GM18508 (cell line): ENCODE measurements around the gene MECP2.

Experiments
- ATAC-seq: cut with Tn5 transposase; IDR thresholded peaks from one replicate; pipeline ENCODE4 v1.9.1; 2021; ENCODE audit warnings: moderate number of reproducible peaks; ENCODE audit not compliant: insufficient read depth, unreplicated experiment

The MECP2 gene

GRCh38 chrX:154064637-154065435 is 32.7 kb downstream of the MECP2 start:
- no peak for ATAC-seq

GRCh38 chrX:154063234-154063633 is 34.3 kb downstream of the MECP2 start:
- ATAC-seq: no peak

GRCh38 chrX:154061801-154062200 is 35.7 kb downstream of the MECP2 start:
- no peak for ATAC-seq

GRCh38 chrX:154059729-154060245 is 37.7 kb downstream of the MECP2 start:
- no peak for ATAC-seq

- ATAC-seq: no peak
Measured at GRCh38 chrX:154059231-154059630, 38.3 kb downstream of the MECP2 start.

- ATAC-seq: no peak
Measured at GRCh38 chrX:154058214-154058997, 39.1 kb downstream of the MECP2 start.

- ATAC-seq: no peak
Measured at GRCh38 chrX:154057791-154058190, 39.7 kb downstream of the MECP2 start.

GRCh38 chrX:154056770-154057241 is 40.7 kb downstream of the MECP2 start:
- ATAC-seq: no peak

GRCh38 chrX:154051201-154051810 is 46.2 kb downstream of the MECP2 start:
- ATAC-seq: no peak

- ATAC-seq: no peak
Measured at GRCh38 chrX:154050113-154050495, 47.4 kb downstream of the MECP2 start.

GRCh38 chrX:154049209-154050112 is 48.1 kb downstream of the MECP2 start:
- ATAC-seq: no peak

GRCh38 chrX:154048398-154048797 is 49.1 kb downstream of the MECP2 start:
- no peak for ATAC-seq

- no peak for ATAC-seq
Measured at GRCh38 chrX:154046940-154047610, 50.4 kb downstream of the MECP2 start.

- ATAC-seq: no peak
Measured at GRCh38 chrX:154046031-154046781, 51.3 kb downstream of the MECP2 start.

GRCh38 chrX:154044091-154044490 is 53.4 kb downstream of the MECP2 start:
- ATAC-seq: no peak

GRCh38 chrX:154043003-154043763 is 54.3 kb downstream of the MECP2 start:
- ATAC-seq: no peak

GRCh38 chrX:154040863-154041262 is 56.7 kb downstream of the MECP2 start:
- ATAC-seq: no peak

GRCh38 chrX:154040307-154040756 is 57.2 kb downstream of the MECP2 start:
- ATAC-seq: no peak
